Measurements from ENCODE around the gene ZFAND3.

GRCh38 chr6:37783856-37784584 lies 35.5 kb upstream of the ZFAND3 start:
- TF ChIP-seq CTCF (IDR thresholded peaks at IDR 0.05 in 2 of 3, conservative IDR thresholded peaks at IDR 0.05 in 1 of 3; ENCODE audit: control insufficient read depth in 2 of 3, extremely low read depth in 1 of 3, insufficient read depth in 1 of 3, low read depth in 3 of 3, low read length in 3 of 3) (peak in 1 of 3 experiments; percentile 12; a peak in 1 of 6 replicates), REST (IDR thresholded peaks at IDR 0.05; ENCODE audit: low read depth, low read length) (no peak), KDM1A (IDR thresholded peaks at IDR 0.05; ENCODE audit: borderline replicate concordance) (no peak), POLR2A (IDR thresholded peaks at IDR 0.05; ENCODE audit: low read depth, low read length) (peak; percentile 66), SP1 (IDR thresholded peaks at IDR 0.05; ENCODE audit: low read depth, low read length) (no peak), SMC3 (IDR thresholded peaks at IDR 0.05; ENCODE audit: borderline replicate concordance, low read length) (no peak), ATF2 (IDR thresholded peaks at IDR 0.05; ENCODE audit: low read length) (no peak), NRF1 (conservative IDR thresholded peaks at IDR 0.05; ENCODE audit: low read depth, low read length) (no peak), RCOR1 (conservative IDR thresholded peaks at IDR 0.05; ENCODE audit: low read depth, low read length) (no peak), CHD4 (IDR thresholded peaks at IDR 0.05) (no peak), IKZF1 (conservative IDR thresholded peaks at IDR 0.05) (0 out of 2 replicates have a peak, but pooled peaks have one; percentile 37), CREB1 (IDR thresholded peaks at IDR 0.05; ENCODE audit: low read depth) (no peak), NBN (IDR thresholded peaks at IDR 0.05) (no peak), TCF3 (IDR thresholded peaks at IDR 0.05; ENCODE audit: borderline replicate concordance, insufficient read depth, low read depth, low read length) (no peak)
